Endothelial cell of umbilical vein (primary cell): Measurements from ENCODE around the gene AKR7A3. TPM values are rescaled to one million over a fixed set of nuclear protein-coding genes. Genes with fewer than 3 reads are reported as not detected.

Experiments used
- BruUV-seq: library from RNA; stranded (reverse); fragments of 400-500 nt; replicated peaks from 2 replicates; lab custom pipeline; 2021; lab: Mats Ljungman, UMichigan
- CTCF ChIA-PET: fragments of 300-600, 350-600 bp; sonication (Branson Sonifier 250); formaldehyde crosslinking; loops from one replicate; lab custom pipeline; 2021; ENCODE audit warnings: antibody characterized with exemption, inconsistent platforms; lab: Charles Lee
- POLR2A ChIA-PET: fragments of 300-600, 350-600 bp; sonication (Branson Sonifier 250); formaldehyde crosslinking; loops from one replicate; lab custom pipeline; 2021; ENCODE audit warnings: antibody characterized with exemption, inconsistent platforms; lab: Charles Lee
- DNase-seq: peaks from one replicate; pipeline ENCODE4 v3.0.0-alpha.2; 2011; ENCODE audit warnings: low read depth, low spot score
- FAIRE-seq: peaks from 2 replicates; lab custom pipeline; 2011; peaks lifted over from hg19 to GRCh38; lab: Jason Lieb, UNC
- H2AFZ ChIP-seq: 2 replicates; pipeline ENCODE4 v1.6.0; 2012; ENCODE audit warnings: low read depth, low read length, control low read depth, inconsistent platforms
- H3K27ac ChIP-seq: 2 replicates; pipeline ENCODE4 v1.5.1; 2011; ENCODE audit warnings: low read depth, mild to moderate bottlenecking, control low read depth, low read length, moderate library complexity; ENCODE audit not compliant: insufficient read depth
- H3K27me3 ChIP-seq, 2 experiments: 2 replicates each; pipeline versions ENCODE4 v1.6.0 to v1.6.1; 2011; ENCODE audit warnings: low read length in 2 of 2, mixed read lengths in 1 of 2; ENCODE audit not compliant: control insufficient read depth in 2 of 2, insufficient read depth in 2 of 2
- H3K36me3 ChIP-seq, 2 experiments: 2 replicates in 1 of 2; 3 replicates in 1 of 2; pipeline ENCODE4 v1.5.1; 2011; ENCODE audit warnings: low read length in 2 of 2, mild to moderate bottlenecking in 1 of 2, moderate library complexity in 1 of 2; ENCODE audit not compliant: control insufficient read depth in 2 of 2, insufficient read depth in 2 of 2; ENCODE audit errors: extremely low read depth in 1 of 2
- H3K4me1 ChIP-seq: 3 replicates; pipeline ENCODE4 v1.5.1; 2011; ENCODE audit warnings: mild to moderate bottlenecking, low read length; ENCODE audit not compliant: control insufficient read depth, insufficient read depth; ENCODE audit errors: extremely low read depth
- H3K4me2 ChIP-seq: 2 replicates; pipeline ENCODE4 v1.6.1; 2011; ENCODE audit warnings: low read length, control low read depth, mixed read lengths; ENCODE audit not compliant: insufficient read depth
- H3K4me3 ChIP-seq, 3 experiments: fragments of 200-600 bp in 1 of 3; sonication (generic), shearing (Covaris generic) in 1 of 3; replicated peaks in 1 of 3; 2 replicates each; pipeline ENCODE4 v1.5.1; 2011 to 2016; ENCODE audit warnings: control low read depth in 3 of 3, low read length in 3 of 3, mild to moderate bottlenecking in 2 of 3, inconsistent platforms in 1 of 3, low read depth in 1 of 3, moderate library complexity in 1 of 3; ENCODE audit not compliant: insufficient read depth in 1 of 3
- H3K79me2 ChIP-seq: 2 replicates; pipeline ENCODE4 v1.6.0; 2012; ENCODE audit warnings: low read length, inconsistent platforms; ENCODE audit not compliant: control insufficient read depth, insufficient read depth
- H3K9ac ChIP-seq: replicated peaks from 2 replicates; pipeline ENCODE3; 2011; ENCODE audit warnings: low read length, control low read depth; ENCODE audit not compliant: insufficient read depth; ENCODE audit errors: extremely low read depth
- H3K9me1 ChIP-seq: replicated peaks from 3 replicates; pipeline ENCODE4 v1.6.0; 2011; ENCODE audit warnings: mild to moderate bottlenecking, low read length; ENCODE audit not compliant: control insufficient read depth, insufficient read depth; ENCODE audit errors: extremely low read depth
- H3K9me3 ChIP-seq: replicated peaks from 2 replicates; pipeline ENCODE4 v1.5.1; 2012; ENCODE audit warnings: low read length, inconsistent platforms; ENCODE audit not compliant: control insufficient read depth, insufficient read depth
- H4K20me1 ChIP-seq: replicated peaks from 2 replicates; pipeline ENCODE3; 2011; ENCODE audit warnings: mild to moderate bottlenecking, low read length; ENCODE audit not compliant: control insufficient read depth, insufficient read depth; ENCODE audit errors: extremely low read depth
- CTCF ChIP-seq, 2 donors: IDR thresholded peaks; 1 replicate in 1 of 2; 2 replicates in 1 of 2; pipeline ENCODE4 v1.5.1; 2011; ENCODE audit warnings: low read length in 2 of 2, mild to moderate bottlenecking in 2 of 2, moderate library complexity in 2 of 2, control low read depth in 1 of 2, inconsistent platforms in 1 of 2, low read depth in 1 of 2; ENCODE audit not compliant: insufficient read depth in 1 of 2; ENCODE audit errors: extremely low read depth in 1 of 2
- EZH2 ChIP-seq: IDR thresholded peaks from 2 replicates; pipeline ENCODE4 v1.6.1; 2012; ENCODE audit warnings: borderline replicate concordance, low read depth, mild to moderate bottlenecking, moderate library complexity, low read length, inconsistent platforms; ENCODE audit not compliant: severe bottlenecking
- FOS ChIP-seq: IDR thresholded peaks from 2 replicates; pipeline ENCODE4 v1.6.1; 2011; ENCODE audit warnings: mild to moderate bottlenecking, low read length, moderate library complexity, borderline replicate concordance; ENCODE audit not compliant: insufficient read depth
- GATA2 ChIP-seq: IDR thresholded peaks from 2 replicates; pipeline ENCODE4 v1.7.0; 2011; ENCODE audit warnings: low read depth, mild to moderate bottlenecking, moderate library complexity, mixed read lengths, low read length; ENCODE audit not compliant: insufficient read length, insufficient read depth
- JUN ChIP-seq: IDR thresholded peaks from 2 replicates; pipeline ENCODE4 v1.6.1; 2011; ENCODE audit warnings: borderline replicate concordance, low read depth; ENCODE audit not compliant: insufficient read length, insufficient read depth
- MYC ChIP-seq: IDR thresholded peaks from one replicate; pipeline ENCODE4 v1.6.1; 2011; ENCODE audit warnings: mild to moderate bottlenecking, low read depth, low read length
- POLR2A ChIP-seq: IDR thresholded peaks from 2 replicates; pipeline ENCODE4 v1.6.1; 2012; ENCODE audit warnings: low read depth, mild to moderate bottlenecking, control low read depth, low read length
- POLR2AphosphoS5 ChIP-seq: IDR thresholded peaks from 2 replicates; pipeline ENCODE4 v1.6.1; 2012; ENCODE audit warnings: low read depth, mild to moderate bottlenecking, control low read depth, low read length, moderate library complexity; ENCODE audit not compliant: insufficient read depth
- dilution Hi-C: fragments of 300-500 bp; cut with MboI; formaldehyde crosslinking; loops from one replicate; pipeline ENCODE4 v1.15.0; 2019; ENCODE audit warnings: low sequenced_read_pairs; ENCODE audit not compliant: extremely low pct_ligation_motif_present
- intact Hi-C: fragments of 100-400 bp; cut with micrococcal nuclease; formaldehyde crosslinking; loops from one replicate; pipeline ENCODE4 v1.10.0; 2022
- polyA plus RNA-seq, 4 experiments: library from polyadenylated mRNA; depleted of rRNA in 3 of 4; stranded (reverse) in 3 of 4; unstranded in 1 of 4; fragments of >200 nt; gene quantifications; 2 replicates each; pipeline versions ENCODE4 v1.2.1 to v1.2.3, GENCODE V29; 2011 to 2012; ENCODE audit warnings: missing spikeins in 1 of 4
- total RNA-seq: library from RNA; stranded (reverse); gene quantifications from 2 replicates; pipeline ENCODE4 v1.2.3, GENCODE V29; 2021
- TF ChIP-seq, protein P1 (sequence below): IDR thresholded peaks from 2 replicates; pipeline ENCODE4 v1.6.1; 2011; ENCODE audit not compliant: insufficient read depth, insufficient read length

Gene AKR7A3
- total and polyA plus RNA-seq, 2 donors (not counting 3 experiments of a cell fraction or from before 2014, with no cell fraction given): 0.49 to 0.50 TPM

GRCh38 chr1:19331262-19331878 lies 42.8 kb upstream of the AKR7A3 start:
- H3K4me2 ChIP-seq: no peak overlapping the region
- dilution Hi-C loops: no loop called here

More at GRCh38 chr1:19331262-19331878, 42.8 kb upstream of the AKR7A3 start:
- H3K9me3 ChIP-seq: no peaks in the 10 kb centered on the region
- H3K4me1 ChIP-seq: no peaks in the 10 kb centered on the region
- H3K9ac ChIP-seq: no peak overlapping the region
- intact Hi-C loops: no loop called here
- no peaks in the 10 kb centered on the region for H3K9me1 ChIP-seq
- no peak for FAIRE-seq
- H3K79me2 ChIP-seq: no peaks in the 10 kb centered on the region
- TF ChIP-seq POLR2A: no peak
- no peak for TF ChIP-seq MYC
- no peak for TF ChIP-seq CTCF (IDR thresholded peaks at IDR 0.05; ENCODE audit: extremely low read depth in 1 of 2, insufficient read depth in 1 of 2, low read depth in 1 of 2, low read length in 2 of 2)
- TF ChIP-seq, protein P1, sequence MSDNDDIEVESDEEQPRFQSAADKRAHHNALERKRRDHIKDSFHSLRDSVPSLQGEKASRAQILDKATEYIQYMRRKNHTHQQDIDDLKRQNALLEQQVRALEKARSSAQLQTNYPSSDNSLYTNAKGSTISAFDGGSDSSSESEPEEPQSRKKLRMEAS: no peak
- no peak for TF ChIP-seq EZH2
- TF ChIP-seq GATA2: no peak
- no peak for TF ChIP-seq JUN
- no peak for TF ChIP-seq POLR2AphosphoS5
- no peak for TF ChIP-seq FOS
- no peak overlapping the region for H3K4me3 ChIP-seq
- DNase-seq: no peak
- no peaks in the 10 kb centered on the region for H4K20me1 ChIP-seq
- no TSS peak for BruUV-seq
- no peaks in the 10 kb centered on the region for H3K27me3 ChIP-seq
- peaks cover 0 to 16% of the 10 kb centered on the region in 2 experiments for H3K36me3 ChIP-seq
- H2AFZ ChIP-seq: no peak overlapping the region
- POLR2A ChIA-PET: interaction anchor here (0.6 kb wide), 2 partner anchors 116 to 331 kb away, joined by 4 to 5 read pairs; no protein-coding TSS in a partner anchor
- H3K27ac ChIP-seq: no peak overlapping the region
- CTCF ChIA-PET: interaction anchor here (0.8 to 2.5 kb wide), 3 partner anchors 11 to 323 kb away, joined by 3 to 10 read pairs (median 3); no protein-coding TSS in a partner anchor
